Gastrocnemius medialis (tissue), 4 donors: ENCODE measurements around the gene DDX11. TPM values are rescaled to one million over a fixed set of nuclear protein-coding genes. Genes with fewer than 3 reads are reported as not detected.
A peak's percentile ranks its signal among the peaks of the same experiment; 100 is the strongest.
"Not testable (repeated sequence)": the region's sequence is repeated elsewhere in the genome, so short reads cannot be mapped to it uniquely, and the experiment has no call there.

Source experiments
- ATAC-seq, 2 donors: fragments of 150-250 bp; one replicate each; pipeline ENCODE4 v1.9.1; 2016
- DNase-seq, 2 donors: peaks; one replicate each; pipeline ENCODE4 v3.0.0-alpha.2; 2019
- H3K27ac ChIP-seq, 4 donors: fragments of 200-600 bp; sonication (generic); 1 replicate in 1 of 4; 2 replicates in 3 of 4; pipeline ENCODE4 v1.5.1; 2016 to 2018; ENCODE audit warnings: mild to moderate bottlenecking in 2 of 4, moderate library complexity in 1 of 4
- H3K27me3 ChIP-seq, 3 donors: fragments of 200-600 bp; sonication (generic) in 2 of 3; 1 replicate in 1 of 3; 2 replicates in 2 of 3; pipeline versions ENCODE4 v1.5.1 to v1.6.0; 2016 to 2019; ENCODE audit warnings: mild to moderate bottlenecking in 1 of 3, moderate library complexity in 1 of 3
- H3K36me3 ChIP-seq, 2 donors: fragments of 200-600 bp; sonication (generic) in 1 of 2; one replicate each; pipeline ENCODE4 v1.5.1; 2017 to 2018
- H3K4me1 ChIP-seq, 2 donors: fragments of 200-600 bp; sonication (generic) in 1 of 2; one replicate each; pipeline ENCODE4 v1.5.1; 2016 to 2017; ENCODE audit warnings: mild to moderate bottlenecking in 2 of 2
- H3K4me3 ChIP-seq, 4 donors: fragments of 200-600 bp; sonication (generic) in 3 of 4; 1 replicate in 1 of 4; 2 replicates in 3 of 4; pipeline ENCODE4 v1.5.1; 2016 to 2019; ENCODE audit warnings: mild to moderate bottlenecking in 2 of 4
- H3K9me3 ChIP-seq, 3 donors: fragments of 200-600 bp; sonication (generic) in 2 of 3; 1 replicate in 1 of 3; 2 replicates in 2 of 3; pipeline ENCODE4 v1.5.1; 2016 to 2019
- POLR2A ChIP-seq, 2 donors: fragments of 450-650 bp; IDR thresholded peaks; one replicate each; pipeline ENCODE4 v1.6.1; 2017; ENCODE audit warnings: antibody characterized with exemption in 2 of 2, mild to moderate bottlenecking in 2 of 2, moderate library complexity in 2 of 2
- in situ Hi-C, 4 donors: fragments of 200-750 bp; cut with MboI; loops; one replicate each; pipeline versions ENCODE4 v1.15.0 to v1.8.0; 2017; ENCODE audit warnings: low sequenced_read_pairs in 4 of 4
- intact Hi-C: fragments of 100-400 bp; cut with DNase I; formaldehyde crosslinking; loops from one replicate; pipeline ENCODE4 v1.15.1; 2023; ENCODE audit warnings: low total_unique reads
- total RNA-seq, 4 donors: library from RNA; depleted of rRNA; stranded (reverse); fragments of >200 nt; gene quantifications; one replicate each; pipeline versions ENCODE4 v1.1.0 to v1.2.3, GENCODE V29; 2016
- TF ChIP-seq, protein P1 (sequence below), 5 experiments: fragments of 450-650 bp in 3 of 5; fragments of 200-600 bp in 2 of 5; sonication (generic) in 2 of 5; IDR thresholded peaks in 4 of 5; conservative IDR thresholded peaks in 1 of 5; 1 replicate in 4 of 5; 2 replicates in 1 of 5; pipeline ENCODE4 v1.5.1; 2016 to 2019; ENCODE audit warnings: antibody characterized with exemption in 5 of 5, mild to moderate bottlenecking in 3 of 5, moderate library complexity in 3 of 5

Gene DDX11
- total RNA-seq, 4 donors from 2014 or later = 5.1 to 29.8 (median 13.3) TPM

DNA sequence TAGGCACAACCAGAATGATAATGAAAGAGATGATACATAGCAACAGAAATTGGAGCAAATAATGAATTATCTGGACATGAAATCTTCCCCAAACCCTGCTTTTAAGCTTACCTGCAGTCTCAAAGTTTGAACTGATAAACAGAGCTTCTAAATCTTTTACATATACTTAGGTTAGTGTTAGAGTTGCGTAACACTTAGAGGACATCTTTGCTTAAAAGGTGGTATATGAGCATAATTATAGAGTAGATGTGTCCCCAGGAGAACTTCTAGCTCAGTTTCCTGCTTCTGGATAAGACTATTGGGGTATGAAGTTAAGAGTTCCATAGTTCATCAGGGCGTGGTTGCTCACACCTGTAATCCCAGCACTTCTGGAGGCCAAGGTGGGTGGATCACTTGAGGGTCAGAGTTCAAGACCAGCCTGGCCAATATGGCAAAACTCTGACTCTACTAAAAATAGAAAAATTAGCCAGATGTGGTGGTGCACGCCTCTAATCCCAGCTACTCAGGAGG, 41.5 kb downstream of the DDX11 start:
- peaks cover 20 to 24% (median 20%) of the 10 kb centered on the region in 3 donors for H3K27me3 ChIP-seq
- intact Hi-C loops = loop anchor here (5.0 kb wide), 1 partner anchor 157 kb away; no protein-coding TSS in a partner anchor

DNA sequence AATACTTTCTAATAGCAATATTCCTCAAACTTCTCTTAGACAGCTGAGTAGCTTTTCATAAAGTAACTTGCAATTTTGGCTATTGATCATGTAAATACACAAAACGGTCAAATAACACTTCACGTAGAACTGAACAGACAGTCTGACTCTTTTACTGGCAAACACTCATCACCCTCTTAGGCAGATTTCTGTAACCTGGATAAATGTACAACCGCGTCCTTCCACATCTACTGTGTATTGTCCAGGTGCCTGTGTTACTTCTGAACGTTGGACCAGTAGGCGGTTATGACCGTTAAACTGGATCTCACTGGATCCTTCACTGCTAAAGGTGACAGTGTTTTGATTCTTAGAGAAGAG, 43.2 kb downstream of the DDX11 start:
- Histone ChIP-seq H3K27me3 (peaks cover 20 to 24% (median 20%) of the 10 kb centered on the region in 3 donors), H3K4me3 (peak overlapping the region in 3 of 4 donors; percentile 50 to 79 (median 51)), H3K4me1 (peaks cover 0 to 28% of the 10 kb centered on the region in 2 donors)
- intact Hi-C loops = loop anchor here (5.0 kb wide), 1 partner anchor 155 kb away; no protein-coding TSS in a partner anchor
- peak; percentile 33 to 45 for ATAC-seq
- H3K9me3 ChIP-seq, DNase-seq, H3K27ac ChIP-seq, H3K36me3 ChIP-seq: not testable (repeated sequence)
- in situ Hi-C loops = loop anchor here in 1 of 4 donors (25.0 kb wide), 1 partner anchor 120 kb away; no protein-coding TSS in a partner anchor

More for the DNA sequence above, 41.5 kb downstream of the DDX11 start:
- not testable (repeated sequence) for H3K27ac ChIP-seq, H3K4me3 ChIP-seq, H3K9me3 ChIP-seq, H3K36me3 ChIP-seq, ATAC-seq, DNase-seq
- H3K4me1 ChIP-seq = peaks cover 0 to 28% of the 10 kb centered on the region in 2 donors
- in situ Hi-C loops = loop anchor here in 1 of 4 donors (25.0 kb wide), 1 partner anchor 122 kb away; no protein-coding TSS in a partner anchor

DNA sequence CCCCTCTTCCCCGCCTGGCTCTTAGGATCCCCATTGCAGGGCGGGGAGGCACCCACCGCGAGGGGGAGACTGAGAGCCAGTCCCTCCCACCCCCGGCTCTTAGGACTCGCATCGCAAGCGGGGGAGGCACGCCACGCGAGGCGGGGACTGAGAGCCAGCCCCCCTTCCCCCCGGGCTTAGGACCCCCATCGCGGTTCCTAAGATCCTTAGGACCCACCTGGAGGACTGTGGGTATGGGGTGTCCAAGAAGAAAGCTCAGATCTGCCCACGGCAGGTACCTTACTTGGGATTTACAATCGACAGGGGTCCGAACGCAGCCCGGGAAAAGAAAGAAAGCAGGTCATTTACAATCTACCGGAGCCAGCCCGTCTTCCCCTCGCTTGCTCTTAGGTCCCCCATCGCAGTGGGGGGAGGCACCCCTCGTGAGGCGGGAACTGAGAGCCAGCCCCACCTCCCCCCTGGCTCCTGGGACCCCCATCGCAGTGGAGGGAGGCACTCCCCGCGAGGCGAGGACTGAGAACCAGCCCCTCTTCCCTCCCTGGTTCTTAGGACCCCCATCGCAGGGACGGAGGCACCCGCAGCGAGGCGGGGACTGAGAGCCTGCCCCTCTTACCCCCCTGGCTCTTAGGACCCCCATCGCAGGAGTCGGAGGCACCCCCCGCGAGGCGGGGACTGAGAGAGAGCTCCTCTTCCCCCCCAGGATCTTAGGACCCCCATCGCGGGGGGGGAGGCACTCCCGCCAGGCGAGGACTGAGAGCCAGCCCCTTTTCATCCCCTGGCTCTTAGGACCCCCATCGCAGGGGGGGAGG, 43.7 kb downstream of the DDX11 start:
- in situ Hi-C loops (loop anchor here in 1 of 4 donors (25.0 kb wide), 1 partner anchor 120 kb away; no protein-coding TSS in a partner anchor), intact Hi-C loops (loop anchor here (5.0 kb wide), 1 partner anchor 155 kb away; no protein-coding TSS in a partner anchor)
- H3K4me3 ChIP-seq = peak overlapping the region; percentile 50 to 79 (median 52)
- peaks cover 0 to 28% of the 10 kb centered on the region in 2 donors for H3K4me1 ChIP-seq
- no peaks in the 10 kb centered on the region for H3K36me3 ChIP-seq
- no peaks in the 10 kb centered on the region for H3K9me3 ChIP-seq
- DNase-seq = no peak
- peaks cover 20 to 24% (median 20%) of the 10 kb centered on the region in 3 donors for H3K27me3 ChIP-seq
- TF ChIP-seq, protein P1, sequence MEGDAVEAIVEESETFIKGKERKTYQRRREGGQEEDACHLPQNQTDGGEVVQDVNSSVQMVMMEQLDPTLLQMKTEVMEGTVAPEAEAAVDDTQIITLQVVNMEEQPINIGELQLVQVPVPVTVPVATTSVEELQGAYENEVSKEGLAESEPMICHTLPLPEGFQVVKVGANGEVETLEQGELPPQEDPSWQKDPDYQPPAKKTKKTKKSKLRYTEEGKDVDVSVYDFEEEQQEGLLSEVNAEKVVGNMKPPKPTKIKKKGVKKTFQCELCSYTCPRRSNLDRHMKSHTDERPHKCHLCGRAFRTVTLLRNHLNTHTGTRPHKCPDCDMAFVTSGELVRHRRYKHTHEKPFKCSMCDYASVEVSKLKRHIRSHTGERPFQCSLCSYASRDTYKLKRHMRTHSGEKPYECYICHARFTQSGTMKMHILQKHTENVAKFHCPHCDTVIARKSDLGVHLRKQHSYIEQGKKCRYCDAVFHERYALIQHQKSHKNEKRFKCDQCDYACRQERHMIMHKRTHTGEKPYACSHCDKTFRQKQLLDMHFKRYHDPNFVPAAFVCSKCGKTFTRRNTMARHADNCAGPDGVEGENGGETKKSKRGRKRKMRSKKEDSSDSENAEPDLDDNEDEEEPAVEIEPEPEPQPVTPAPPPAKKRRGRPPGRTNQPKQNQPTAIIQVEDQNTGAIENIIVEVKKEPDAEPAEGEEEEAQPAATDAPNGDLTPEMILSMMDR (IDR thresholded peaks at IDR 0.05 in 4 of 5, conservative IDR thresholded peaks at IDR 0.05 in 1 of 5) = peak in 4 of 5 experiments; percentile 12 to 65 (median 44)
- no peak for TF ChIP-seq POLR2A (IDR thresholded peaks at IDR 0.05)
- ATAC-seq = peak; percentile 60 to 84
- H3K27ac ChIP-seq = no peak overlapping the region

DNA sequence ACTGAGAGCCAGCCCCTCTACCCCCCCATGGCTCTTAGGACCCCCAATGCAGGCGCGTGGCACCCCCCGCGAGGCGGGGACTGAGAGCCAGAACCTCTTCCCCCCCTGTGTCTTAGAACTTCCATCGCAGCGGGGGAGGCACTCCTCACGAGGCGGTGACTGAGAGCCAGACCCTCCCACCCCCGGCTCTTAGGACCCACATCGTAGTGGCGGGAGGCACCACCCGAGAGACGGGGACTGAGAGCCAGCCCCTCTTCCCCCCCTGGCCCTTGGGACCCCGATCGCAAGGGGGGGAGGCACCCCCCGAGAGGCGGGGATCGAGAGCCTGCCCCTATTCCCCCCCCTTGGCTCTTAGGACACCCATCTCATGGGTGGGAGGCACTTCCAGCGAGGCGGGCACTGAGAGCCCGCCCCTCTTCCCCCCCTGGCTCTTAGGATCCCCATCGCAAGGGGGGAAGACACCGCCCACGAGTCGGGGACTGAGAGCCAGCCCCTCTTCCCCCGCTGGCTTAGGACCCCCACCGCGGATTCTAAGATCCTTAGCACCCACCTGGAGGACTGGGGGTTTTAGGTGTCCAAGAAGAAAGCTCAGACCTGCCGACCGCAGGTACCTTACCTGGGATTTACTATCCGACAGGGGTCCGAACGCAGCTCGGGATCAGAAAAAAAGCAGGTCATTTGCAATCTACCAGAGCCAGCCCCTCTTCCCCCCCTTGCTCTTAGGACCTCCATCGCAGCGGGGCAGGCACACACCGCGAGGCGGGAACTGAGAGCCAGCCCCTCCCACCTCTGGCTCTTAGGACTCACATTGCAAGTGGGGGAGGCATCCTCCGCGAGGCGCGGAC, 44.9 kb downstream of the DDX11 start:
- ATAC-seq (no peak), DNase-seq (no peak)
- intact Hi-C loops (loop anchor here (5.0 kb wide), 1 partner anchor 154 kb away; no protein-coding TSS in a partner anchor), in situ Hi-C loops (loop anchor here in 1 of 4 donors (25.0 kb wide), 1 partner anchor 119 kb away; no protein-coding TSS in a partner anchor)
- Histone ChIP-seq H3K36me3 (no peaks in the 10 kb centered on the region), H3K27me3 (peaks cover 20 to 24% (median 20%) of the 10 kb centered on the region in 3 donors), H3K4me1 (peaks cover 0 to 28% of the 10 kb centered on the region in 2 donors), H3K27ac (no peak overlapping the region), H3K9me3 (no peaks in the 10 kb centered on the region), H3K4me3 (peak overlapping the region; percentile 19 to 58 (median 45))
- no peak for TF ChIP-seq POLR2A (IDR thresholded peaks at IDR 0.05)
- TF ChIP-seq, protein P1 (IDR thresholded peaks at IDR 0.05 in 4 of 5, conservative IDR thresholded peaks at IDR 0.05 in 1 of 5) = no peak

DNA sequence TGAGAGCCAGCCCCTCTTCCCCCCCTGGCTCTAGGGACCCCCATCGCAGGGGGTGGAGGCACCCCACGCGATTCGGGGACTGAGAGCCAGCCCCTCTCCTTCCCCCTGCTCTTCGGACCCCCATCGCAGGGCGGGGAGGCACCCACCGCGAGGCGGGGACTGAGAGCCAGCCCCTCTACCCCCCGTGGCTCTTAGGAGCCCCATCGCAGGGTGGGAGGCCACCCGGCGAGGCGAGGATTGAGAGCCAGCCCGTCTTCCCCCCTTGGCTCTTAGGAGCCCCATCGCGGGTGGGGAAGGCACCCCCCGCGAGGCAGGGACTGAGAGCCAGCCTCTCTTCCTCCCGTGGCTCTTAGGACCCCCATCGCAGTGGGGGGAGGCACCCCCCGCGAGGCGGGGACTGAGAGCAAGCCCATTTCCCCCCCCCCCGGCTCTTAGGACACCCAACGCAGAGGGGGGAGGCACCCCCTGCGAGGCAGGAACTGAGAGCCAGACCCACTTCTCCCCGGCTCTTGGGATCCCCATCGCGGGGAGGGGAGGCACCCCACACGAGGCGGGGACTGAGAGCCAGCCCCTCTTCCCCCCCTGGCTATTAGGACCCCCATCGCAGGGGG, 45.6 kb downstream of the DDX11 start:
- no peak for ATAC-seq
- in situ Hi-C loops (loop anchor here in 1 of 4 donors (25.0 kb wide), 1 partner anchor 118 kb away; no protein-coding TSS in a partner anchor), intact Hi-C loops (loop anchor here (5.0 kb wide), 1 partner anchor 153 kb away; no protein-coding TSS in a partner anchor)
- no peaks in the 10 kb centered on the region for H3K9me3 ChIP-seq
- no peak for TF ChIP-seq POLR2A (IDR thresholded peaks at IDR 0.05)
- TF ChIP-seq, protein P1 (IDR thresholded peaks at IDR 0.05 in 4 of 5, conservative IDR thresholded peaks at IDR 0.05 in 1 of 5) = no peak
- H3K4me1 ChIP-seq = peaks cover 0 to 28% of the 10 kb centered on the region in 2 donors
- H3K27ac ChIP-seq = no peak overlapping the region
- H3K36me3 ChIP-seq = no peaks in the 10 kb centered on the region
- H3K27me3 ChIP-seq = peaks cover 20 to 24% (median 20%) of the 10 kb centered on the region in 3 donors
- peak overlapping the region; percentile 19 to 58 (median 45) for H3K4me3 ChIP-seq
- no peak for DNase-seq
